RKO (cell line): ENCODE results near the gene KLK6.

Experiments used
- DNase-seq: peaks from one replicate; pipeline ENCODE4 v3.0.0-alpha.2; 2016; ENCODE audit warnings: low spot score

Gene KLK6

DNA sequence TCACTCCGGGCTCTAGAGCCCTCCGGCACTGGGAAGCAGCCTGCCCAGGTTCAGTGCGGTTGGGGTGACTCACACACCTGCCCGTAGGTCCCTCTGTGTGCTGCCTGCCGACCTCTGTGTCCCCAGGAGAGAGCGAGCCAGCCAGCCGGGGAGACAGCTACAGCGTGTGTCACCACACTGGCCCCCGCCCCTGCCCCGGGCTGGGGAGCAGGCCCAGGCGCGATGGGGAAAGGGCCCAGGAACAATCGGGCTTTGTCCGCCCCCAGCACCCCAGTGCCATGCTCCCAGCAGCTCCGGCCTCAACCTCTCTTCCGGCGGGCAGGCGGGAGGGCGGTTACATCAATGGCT, at the start of gene KLK6:
Gene KLK6 (minus strand): TSS at position 179 of the 348 bp plus-strand sequence. CDS start 1,487 bp downstream, outside the sequence.
- DNase-seq, result no peak

DNA sequence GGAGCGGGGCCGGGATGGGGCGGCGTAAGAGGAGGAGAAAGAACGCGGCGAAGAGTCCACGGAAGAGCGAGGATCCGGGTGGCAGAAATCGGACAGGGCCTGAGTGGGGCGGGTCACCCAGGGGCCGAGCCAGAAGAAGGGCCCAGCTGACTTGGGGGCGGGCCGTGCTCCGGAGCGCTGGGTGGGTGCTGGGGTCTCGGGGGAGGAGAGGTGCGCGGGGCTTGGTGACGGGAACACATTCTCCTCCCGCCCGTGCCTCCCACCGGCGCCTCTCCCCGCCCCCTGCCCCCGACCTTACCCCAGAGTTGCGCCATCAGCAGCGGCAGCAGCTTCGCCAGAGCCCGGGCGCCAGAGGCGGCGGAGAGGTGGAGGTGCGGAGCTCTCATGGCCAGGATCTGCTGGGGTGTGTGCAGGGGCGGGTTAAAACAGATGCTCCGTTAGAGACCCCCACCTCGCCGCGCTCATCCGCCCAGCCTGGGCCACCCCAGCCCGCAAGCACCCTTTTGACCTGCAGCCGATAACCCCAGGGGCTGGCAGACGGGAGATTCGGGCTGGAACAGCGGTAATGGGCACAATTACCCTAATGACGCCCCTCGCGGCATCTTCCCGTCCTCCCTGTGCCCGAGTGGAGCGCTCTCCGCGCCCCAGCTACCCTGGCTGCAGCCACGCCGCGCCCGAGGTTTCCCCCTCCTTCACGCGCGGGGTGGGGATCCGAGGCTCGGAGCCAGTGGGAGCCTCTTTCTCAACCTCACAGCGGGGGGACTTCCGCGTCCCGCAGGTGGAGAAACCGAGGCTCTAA, 49.6 kb upstream of the KLK6 start:
- no peak for DNase-seq

DNA sequence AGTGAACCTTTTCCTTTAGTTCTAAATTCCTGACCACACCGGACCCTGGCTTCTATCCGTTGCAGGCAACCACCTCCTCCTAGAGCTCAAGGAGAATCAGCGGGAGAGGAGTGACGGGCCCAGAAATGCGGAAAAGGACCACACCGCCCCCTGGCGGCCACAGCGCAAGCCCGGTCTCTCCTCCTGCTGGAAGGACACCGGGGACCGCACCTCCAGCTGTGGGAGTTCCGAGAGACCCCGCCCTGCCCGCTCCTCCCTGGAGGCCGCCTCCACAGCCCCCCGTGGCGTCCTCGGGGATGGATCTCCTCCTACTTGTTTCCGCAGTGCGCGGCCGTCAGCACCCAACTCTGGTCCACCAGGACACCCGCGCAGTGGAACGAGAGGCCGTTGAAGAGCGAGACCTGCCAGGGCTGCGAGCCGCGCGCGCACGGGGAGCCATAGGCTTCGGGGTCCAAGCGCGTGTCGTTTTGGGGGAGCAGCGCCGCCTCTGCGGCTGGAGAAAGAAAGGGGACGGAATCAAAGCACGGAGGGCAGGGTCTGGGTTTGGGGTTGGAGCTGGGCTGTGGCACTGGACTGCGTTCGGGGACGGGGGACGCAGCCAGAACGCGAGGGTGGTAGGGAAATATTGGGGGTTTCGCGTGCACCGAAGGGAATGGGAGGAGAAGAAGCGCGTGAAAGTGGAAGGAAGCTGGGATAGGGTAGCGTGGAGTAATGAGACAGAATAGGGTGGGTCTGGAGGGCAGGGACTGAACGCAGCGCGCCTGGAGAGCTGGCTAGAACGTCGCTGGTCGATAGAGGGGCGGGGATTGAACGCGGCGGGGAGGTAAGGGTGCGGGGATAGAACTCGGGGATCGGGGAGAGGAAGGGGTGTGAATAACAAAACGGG, 47.6 kb upstream of the KLK6 start:
- peak; percentile 22 for DNase-seq

DNA sequence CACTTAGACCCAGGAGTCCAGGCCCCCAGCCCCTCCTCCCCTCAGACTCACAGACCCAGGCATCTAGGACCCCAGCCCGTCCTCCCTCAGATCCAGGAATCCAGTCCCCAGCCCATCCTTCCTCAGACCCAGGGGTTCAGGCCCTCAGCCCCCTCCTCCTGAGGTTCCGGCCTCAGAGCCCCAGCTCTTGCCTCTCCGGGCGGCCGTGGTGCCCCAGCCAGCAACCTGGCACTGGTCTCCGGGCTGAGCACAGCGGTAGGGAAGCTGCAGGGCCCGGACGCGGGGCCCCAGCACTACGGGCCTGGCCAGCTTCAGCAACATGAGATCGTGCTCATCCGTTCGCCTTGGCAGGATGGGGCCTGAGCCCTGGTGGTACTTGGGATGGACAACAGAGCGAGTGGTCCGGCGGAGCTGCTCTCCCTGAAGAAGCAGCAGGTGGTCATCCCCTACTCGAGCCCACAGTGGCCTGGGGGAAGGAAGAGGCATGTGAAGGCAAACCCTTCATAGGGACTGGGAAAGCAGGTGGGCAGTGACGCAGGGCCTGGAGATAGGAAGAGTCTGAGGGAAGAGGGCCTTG, 46.4 kb upstream of the KLK6 start:
- DNase-seq, result no peak

DNA sequence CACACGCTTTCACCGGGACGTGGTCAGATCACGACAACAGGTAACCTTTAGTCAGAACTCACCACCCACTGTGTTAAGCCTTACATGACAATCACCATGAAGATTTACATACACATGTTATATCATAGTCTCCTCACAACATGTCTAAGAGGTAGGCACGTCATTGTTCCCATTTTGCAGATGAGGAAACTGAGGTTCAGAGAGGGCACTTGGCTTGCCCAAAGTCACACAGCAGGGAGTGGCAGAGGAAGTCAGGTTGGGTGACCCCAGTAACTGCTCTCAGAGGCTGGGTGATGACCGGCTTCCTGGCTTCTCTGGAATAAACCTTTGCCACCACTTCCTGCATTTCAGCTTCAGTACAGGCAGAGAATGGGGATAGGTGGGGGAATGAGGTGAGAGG, 44.9 kb upstream of the KLK6 start:
- no peak for DNase-seq

- peak; percentile 52 for DNase-seq
Observed at GRCh38 chr19:51012661-51013190, 43.3 kb upstream of the KLK6 start.

DNA sequence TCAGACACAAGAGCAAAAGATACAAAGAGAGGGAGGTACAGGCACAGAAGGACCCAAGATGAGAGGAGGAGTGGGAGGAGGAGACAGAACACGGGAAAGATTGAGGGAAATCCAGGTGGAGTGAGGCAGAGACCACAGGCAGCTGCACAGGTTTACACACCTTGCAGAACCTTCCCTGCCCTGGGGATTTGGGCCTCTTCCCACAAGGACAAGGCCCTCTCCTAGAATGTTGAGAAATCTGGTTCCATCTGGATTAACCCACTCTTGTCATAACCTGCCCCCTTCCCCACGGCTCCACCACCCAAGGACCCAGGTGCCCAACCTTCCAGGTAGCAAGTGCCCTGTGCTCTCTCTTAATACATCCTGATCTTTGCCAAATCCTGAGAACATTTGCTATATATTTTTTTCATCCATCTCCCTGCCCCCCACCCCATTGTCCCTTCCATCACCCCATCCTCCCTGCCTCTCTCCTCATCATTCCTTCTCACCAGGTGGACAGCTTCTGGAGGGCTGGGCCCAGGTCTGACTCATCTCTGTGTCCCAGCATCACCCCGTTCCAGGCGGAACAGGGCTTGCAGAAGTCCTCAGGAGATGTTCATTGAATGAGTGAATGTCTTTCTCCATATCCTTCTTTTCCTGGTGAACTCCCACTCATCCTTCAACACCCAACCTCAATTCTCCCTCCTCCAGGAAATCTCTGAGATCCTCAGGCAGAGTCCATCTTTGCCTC, 40.8 kb upstream of the KLK6 start:
- DNase-seq, result no peak

- DNase-seq, result no peak
Observed at GRCh38 chr19:51009061-51009891, 39.9 kb upstream of the KLK6 start.

GRCh38 chr19:51007488-51007887, 38.1 kb upstream of the KLK6 start:
- no peak for DNase-seq

DNA sequence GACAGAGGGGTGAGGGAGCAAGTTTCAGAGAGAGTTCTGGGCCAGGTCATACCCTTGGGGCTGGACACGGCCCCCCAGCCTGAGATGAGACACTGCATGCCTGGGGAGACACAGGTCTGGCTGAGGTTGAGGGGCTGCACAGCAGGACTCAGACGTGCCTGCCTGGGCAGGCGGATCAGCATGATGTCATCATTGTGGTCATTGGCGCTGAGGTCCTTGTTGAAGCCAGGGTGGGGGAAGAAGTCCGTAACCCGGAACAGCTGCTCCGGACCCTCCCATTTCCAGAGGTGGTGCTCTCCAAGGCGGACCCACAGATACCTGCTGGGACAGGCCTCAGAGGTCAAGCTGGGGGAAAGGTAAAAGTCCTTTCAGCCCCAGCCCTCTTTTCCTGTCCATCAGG, 37.0 kb upstream of the KLK6 start:
- no peak for DNase-seq

- no peak for DNase-seq
Observed at GRCh38 chr19:51005248-51005647, 35.9 kb upstream of the KLK6 start.

DNA sequence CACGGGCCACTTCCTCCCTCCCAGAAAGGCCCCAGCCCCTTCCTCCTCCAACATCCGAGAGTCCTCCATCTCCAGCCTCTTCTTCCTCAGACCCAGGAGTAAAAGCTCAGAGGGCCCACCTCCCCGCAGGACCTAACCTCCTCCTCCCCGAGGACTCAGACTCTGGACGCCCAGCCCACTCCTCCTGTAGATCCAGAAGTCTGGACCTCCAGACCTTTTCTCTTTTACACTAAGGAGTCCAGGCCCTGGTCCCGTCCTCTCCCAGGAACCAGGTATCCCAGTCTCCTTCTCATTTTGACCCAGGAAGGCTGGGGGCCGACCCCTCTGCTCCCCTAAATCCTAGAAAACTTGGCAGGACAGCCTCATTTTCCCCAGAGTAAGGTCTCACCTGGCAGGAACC, 33.9 kb upstream of the KLK6 start:
- DNase-seq, result no peak

GRCh38 chr19:51002542-51003311, 33.3 kb upstream of the KLK6 start:
- DNase-seq, result peak; percentile 80

- no peak for DNase-seq
Observed at GRCh38 chr19:51002089-51002532, 32.7 kb upstream of the KLK6 start.

GRCh38 chr19:51001515-51001914, 32.1 kb upstream of the KLK6 start, which contains the start of gene KLK8:
KLK8 (minus strand) TSS chr19:51001604; CDS start chr19:51001167, 437 bp downstream.
- DNase-seq, result no peak

DNA sequence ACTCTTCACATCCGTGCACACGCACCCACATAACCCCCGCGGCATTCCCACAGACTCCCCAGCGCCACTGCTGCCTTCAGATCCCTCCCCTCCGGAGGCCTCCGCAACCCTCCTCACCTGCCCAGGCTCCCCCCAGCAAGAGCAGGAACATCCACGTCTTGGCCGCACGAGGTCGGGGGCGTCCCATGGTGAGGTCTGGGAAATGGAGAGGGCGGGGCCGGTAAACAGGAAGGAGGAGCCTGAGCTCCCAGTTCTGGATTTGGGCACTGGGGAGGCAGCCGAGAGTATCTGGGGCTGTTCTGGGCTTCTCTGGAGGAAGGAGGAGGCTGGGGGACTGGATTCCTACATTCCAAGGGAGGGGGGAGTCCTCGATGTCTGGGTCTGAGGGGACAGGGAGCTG, 31.6 kb upstream of the KLK6 start:
- no peak for DNase-seq

DNA sequence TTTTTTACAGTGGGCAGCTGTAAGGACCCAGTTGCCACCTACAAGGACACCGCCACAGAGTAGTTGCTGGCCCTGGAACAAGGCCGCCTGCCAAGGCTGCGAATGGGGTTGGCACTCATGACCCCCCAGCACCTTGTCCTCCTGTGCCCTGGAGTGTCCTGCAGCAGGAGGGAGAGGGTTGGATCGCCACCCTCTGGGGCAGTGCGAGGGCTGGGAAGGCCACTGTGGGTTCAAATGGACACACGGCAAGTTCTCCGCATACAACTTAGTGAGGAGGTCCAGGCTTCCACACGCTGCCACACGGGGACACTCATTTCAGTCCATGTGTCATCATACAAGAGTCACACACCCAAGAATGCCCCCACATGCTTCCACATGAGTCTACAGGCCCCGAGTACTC, 31.0 kb upstream of the KLK6 start:
- no peak for DNase-seq

DNA sequence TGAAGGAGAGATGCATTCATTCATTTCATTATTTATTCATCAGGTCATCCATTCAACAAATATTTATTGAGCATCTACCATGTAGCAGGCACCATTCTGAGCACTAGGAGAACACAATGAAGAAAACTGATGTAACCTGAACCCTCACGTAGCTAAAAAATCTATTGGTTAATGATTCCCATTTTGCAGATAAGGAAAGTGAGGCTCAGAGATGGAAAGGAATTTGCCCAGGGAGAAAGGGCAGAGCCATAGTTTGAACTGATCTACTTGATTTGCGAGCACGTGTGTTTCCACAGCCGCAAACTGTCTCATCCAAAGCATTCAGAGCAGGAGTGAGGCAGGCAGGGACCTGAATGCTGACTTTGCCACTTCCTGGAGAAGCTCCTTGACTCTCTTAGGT, 29.3 kb upstream of the KLK6 start:
- DNase-seq, result no peak

- no peak for DNase-seq
Observed at GRCh38 chr19:50998061-50998460, 28.7 kb upstream of the KLK6 start.

- peak; percentile 45 for DNase-seq
Observed at GRCh38 chr19:50994129-50994528, 24.7 kb upstream of the KLK6 start.
